ENCODE results near the gene FBXO2. TPM values are rescaled to one million over a fixed set of nuclear protein-coding genes. Genes with fewer than 3 reads are reported as not detected.

The FBXO2 gene
- total and polyA plus RNA-seq, 2 of the 4 experiments (the other 2 are of a cell fraction): 0.36 to 1.7 TPM

- H3K56ac ChIP-seq (ENCODE audit: extremely low read depth, insufficient read depth, low read length): no peak overlapping the region
- no peak overlapping the region for H2BK120ac ChIP-seq (ENCODE audit: low read depth, low read length)
- H3K23ac ChIP-seq (ENCODE audit: low read depth, low read length): no peak overlapping the region
- no peak overlapping the region for H2AK5ac ChIP-seq (ENCODE audit: low read depth, low read length)
- no peak overlapping the region for H3K9ac ChIP-seq (ENCODE audit: low read depth, low read length)
- in situ Hi-C loops (cut with MboI; ENCODE audit: low sequenced_read_pairs): no loop called here
- no peaks in the 10 kb centered on the region for H3K36me3 ChIP-seq (ENCODE audit: control insufficient read depth, insufficient read depth, low read length)
- H3K27me3 ChIP-seq (ENCODE audit: control insufficient read depth, insufficient read depth, low read length): peaks cover 11% of the 10 kb centered on the region
- H2AK9ac ChIP-seq (replicated peaks; ENCODE audit: low read depth, low read length, poor library complexity): no peak overlapping the region
- H3K4me1 ChIP-seq (ENCODE audit: control insufficient read depth, insufficient read depth, low read length): no peaks in the 10 kb centered on the region
- no peaks in the 10 kb centered on the region for H3K9me3 ChIP-seq (ENCODE audit: control insufficient read depth, insufficient read depth, low read length)
- H2BK20ac ChIP-seq (ENCODE audit: low read depth, low read length): no peak overlapping the region
- H2AFZ ChIP-seq (replicated peaks; ENCODE audit: low read length, poor library complexity): no peak overlapping the region
- no peaks in the 10 kb centered on the region for H3K79me1 ChIP-seq (ENCODE audit: low read depth in 1 of 2, low read length in 2 of 2)
- 20% methylated on average over 4 of the region's 5 CpGs; no CpG with 5 or more reads in 1 of the 2 experiments for WGBS, 2 experiments (ENCODE audit: extremely low coverage in 2 of 2, insufficient read length in 1 of 2)
- ATAC-seq (ENCODE audit: low read depth) (no peak), DNase-seq (no peak)
- H3K4me3 ChIP-seq (ENCODE audit: insufficient read depth, low read depth, low read length): no peak overlapping the region
- dilution Hi-C loops (cut with HindIII; ENCODE audit: low sequenced_read_pairs, unreplicated experiment): no loop called here
- no peak overlapping the region for H4K5ac ChIP-seq (ENCODE audit: low read depth, low read length)
- no peak overlapping the region for H4K8ac ChIP-seq (ENCODE audit: low read depth in 2 of 2, low read length in 2 of 2)
- TF ChIP-seq USF2 (IDR thresholded peaks at IDR 0.05; ENCODE audit: low read depth, low read length) (no peak), RCOR1 (IDR thresholded peaks at IDR 0.05; ENCODE audit: insufficient replicate concordance, low read length) (no peak), RFX5 (IDR thresholded peaks at IDR 0.05; ENCODE audit: low read depth, low read length) (no peak), CEBPB (IDR thresholded peaks at IDR 0.05; ENCODE audit: low read depth, low read length) (no peak), RAD21 (IDR thresholded peaks at IDR 0.05; ENCODE audit: low read length) (no peak), MXI1 (IDR thresholded peaks at IDR 0.05; ENCODE audit: borderline replicate concordance, low read depth, low read length) (no peak), ELK1 (IDR thresholded peaks at IDR 0.05; ENCODE audit: borderline replicate concordance, low read depth, low read length) (no peak), POLR2A (IDR thresholded peaks at IDR 0.05; ENCODE audit: low read depth, low read length) (no peak), MAZ (IDR thresholded peaks at IDR 0.05; ENCODE audit: borderline replicate concordance, low read depth, low read length) (no peak)
- TF ChIP-seq, protein P1, sequence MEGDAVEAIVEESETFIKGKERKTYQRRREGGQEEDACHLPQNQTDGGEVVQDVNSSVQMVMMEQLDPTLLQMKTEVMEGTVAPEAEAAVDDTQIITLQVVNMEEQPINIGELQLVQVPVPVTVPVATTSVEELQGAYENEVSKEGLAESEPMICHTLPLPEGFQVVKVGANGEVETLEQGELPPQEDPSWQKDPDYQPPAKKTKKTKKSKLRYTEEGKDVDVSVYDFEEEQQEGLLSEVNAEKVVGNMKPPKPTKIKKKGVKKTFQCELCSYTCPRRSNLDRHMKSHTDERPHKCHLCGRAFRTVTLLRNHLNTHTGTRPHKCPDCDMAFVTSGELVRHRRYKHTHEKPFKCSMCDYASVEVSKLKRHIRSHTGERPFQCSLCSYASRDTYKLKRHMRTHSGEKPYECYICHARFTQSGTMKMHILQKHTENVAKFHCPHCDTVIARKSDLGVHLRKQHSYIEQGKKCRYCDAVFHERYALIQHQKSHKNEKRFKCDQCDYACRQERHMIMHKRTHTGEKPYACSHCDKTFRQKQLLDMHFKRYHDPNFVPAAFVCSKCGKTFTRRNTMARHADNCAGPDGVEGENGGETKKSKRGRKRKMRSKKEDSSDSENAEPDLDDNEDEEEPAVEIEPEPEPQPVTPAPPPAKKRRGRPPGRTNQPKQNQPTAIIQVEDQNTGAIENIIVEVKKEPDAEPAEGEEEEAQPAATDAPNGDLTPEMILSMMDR (conservative IDR thresholded peaks at IDR 0.05; ENCODE audit: low read depth, low read length): no peak
- H3K18ac ChIP-seq (ENCODE audit: low read depth, low read length): no peak overlapping the region
- no peak overlapping the region for H3K27ac ChIP-seq (ENCODE audit: insufficient read depth, low read length)
- BruUV-seq (replicated peaks): no TSS peak
- no peak overlapping the region for H3K4me2 ChIP-seq (ENCODE audit: low read depth, low read length)
- no peak overlapping the region for H2BK5ac ChIP-seq (ENCODE audit: low read depth, low read length, poor library complexity, severe bottlenecking)
- no peak overlapping the region for H4K91ac ChIP-seq (ENCODE audit: insufficient read depth, low read depth, low read length)
- intact Hi-C loops (cut with micrococcal nuclease): no loop called here
- no peak overlapping the region for H3K4ac ChIP-seq (ENCODE audit: low read depth, low read length)
- H3K9me1 ChIP-seq (ENCODE audit: insufficient read depth, low read length): no peaks in the 10 kb centered on the region
- no peak overlapping the region for H3K14ac ChIP-seq (replicated peaks; ENCODE audit: low read depth, low read length)
- H2BK15ac ChIP-seq (ENCODE audit: low read depth, low read length): no peak overlapping the region
- H4K20me1 ChIP-seq (ENCODE audit: insufficient read depth, low read length): no peaks in the 10 kb centered on the region
- POLR2A ChIA-PET (ENCODE audit: unreplicated experiment): no interaction called here
- CTCF ChIA-PET: no interaction called here
These were observed 40.9 kb downstream of the FBXO2 start for GRCh38 chr1:11613347-11613746.

Measured in IMR-90 (cell line).